ENCODE measurements around the gene CCDC6. TPM values are rescaled to one million over a fixed set of nuclear protein-coding genes. Genes with fewer than 3 reads are reported as not detected.

Gene CCDC6
- total RNA-seq, 1 experiment from 2014 or later, result 37.6 TPM

GRCh38 chr10:59814878-59815277 lies 91.5 kb downstream of the CCDC6 start:
- H3K27ac ChIP-seq (ENCODE audit: low read length), result no peak overlapping the region
- no peaks in the 10 kb centered on the region for H3K9me3 ChIP-seq (ENCODE audit: low read length)
- TF ChIP-seq CTCF (conservative IDR thresholded peaks at IDR 0.05; ENCODE audit: low read depth, low read length), result no peak
- no peak for TF ChIP-seq EZH2 (IDR thresholded peaks at IDR 0.05; ENCODE audit: low read length, unreplicated experiment)
- POLR2A ChIA-PET (ENCODE audit: unreplicated experiment), result no interaction called here
- BruUV-seq (replicated peaks), result no TSS peak
- H3K9me2 ChIP-seq (replicated peaks; ENCODE audit: low read length), result no peaks in the 10 kb centered on the region
- intact Hi-C loops (cut with micrococcal nuclease), result loop anchor here (5.0 kb wide), 2 partner anchors 217 to 232 kb away; no protein-coding TSS in a partner anchor
- H3K9ac ChIP-seq (ENCODE audit: low read length), result no peak overlapping the region
- no peak overlapping the region for H2AFZ ChIP-seq (ENCODE audit: low read length)
- H4K20me1 ChIP-seq (ENCODE audit: low read length), result no peaks in the 10 kb centered on the region
- no peak overlapping the region for H3K4me2 ChIP-seq (ENCODE audit: low read length)
- CTCF ChIA-PET, result no interaction called here
- H3K4me3 ChIP-seq (ENCODE audit: low read length), result no peak overlapping the region
- no peaks in the 10 kb centered on the region for H3K27me3 ChIP-seq (ENCODE audit: low read length)
- H3F3A ChIP-seq (ENCODE audit: low read length, unreplicated experiment), result no peaks in the 10 kb centered on the region
- no peaks in the 10 kb centered on the region for H3K4me1 ChIP-seq (ENCODE audit: insufficient read depth, low read length)
- peaks cover 34% of the 10 kb centered on the region; the same call in 1 of the 2 replicates for H3K36me3 ChIP-seq (ENCODE audit: low read depth, low read length)
- ATAC-seq, result no peak
- H3K79me2 ChIP-seq (ENCODE audit: low read length), result no peaks in the 10 kb centered on the region
- DNase-seq, result no peak

- H3K79me2 ChIP-seq (ENCODE audit: low read length), result no peaks in the 10 kb centered on the region
- no peaks in the 10 kb centered on the region for H3K27me3 ChIP-seq (ENCODE audit: low read length)
- DNase-seq (no peak), ATAC-seq (no peak)
- TF ChIP-seq EZH2 (IDR thresholded peaks at IDR 0.05; ENCODE audit: low read length, unreplicated experiment), result no peak
- no peak for TF ChIP-seq CTCF (conservative IDR thresholded peaks at IDR 0.05; ENCODE audit: low read depth, low read length)
- TF ChIP-seq EZH2phosphoT487 (IDR thresholded peaks at IDR 0.05; ENCODE audit: borderline replicate concordance, low read length), result no peak
- no peak overlapping the region for H2AFZ ChIP-seq (ENCODE audit: low read length)
- H3K36me3 ChIP-seq (ENCODE audit: low read depth, low read length), result peaks cover 43% of the 10 kb centered on the region; the same call in 1 of the 2 replicates
- H3K27ac ChIP-seq (ENCODE audit: low read length), result no peak overlapping the region
- intact Hi-C loops (cut with micrococcal nuclease), result loop anchor here (5.0 kb wide), 2 partner anchors 220 to 235 kb away; no protein-coding TSS in a partner anchor
- no peaks in the 10 kb centered on the region for H3K9me2 ChIP-seq (replicated peaks; ENCODE audit: low read length)
- no peaks in the 10 kb centered on the region for H3K4me1 ChIP-seq (ENCODE audit: insufficient read depth, low read length)
- H3K4me2 ChIP-seq (ENCODE audit: low read length), result no peak overlapping the region
- POLR2A ChIA-PET (ENCODE audit: unreplicated experiment), result no interaction called here
- BruUV-seq (replicated peaks), result no TSS peak
- H4K20me1 ChIP-seq (ENCODE audit: low read length), result no peaks in the 10 kb centered on the region
- H3K4me3 ChIP-seq (ENCODE audit: low read length), result no peak overlapping the region
- H3F3A ChIP-seq (ENCODE audit: low read length, unreplicated experiment), result no peaks in the 10 kb centered on the region
- CTCF ChIA-PET, result no interaction called here
- H3K9me3 ChIP-seq (ENCODE audit: low read length), result no peaks in the 10 kb centered on the region
- no peak overlapping the region for H3K9ac ChIP-seq (ENCODE audit: low read length)
Observed at GRCh38 chr10:59812519-59813122, 93.7 kb downstream of the CCDC6 start.

- POLR2A ChIA-PET (ENCODE audit: unreplicated experiment), result no interaction called here
- intact Hi-C loops (cut with micrococcal nuclease), result loop anchor here (1.0 to 5.0 kb wide), 5 partner anchors 95 to 567 kb away; partner anchors contain the start of gene SLC16A9
Observed at GRCh38 chr10:59809644-59809974, 96.7 kb downstream of the CCDC6 start.

More at GRCh38 chr10:59809644-59809974, 96.7 kb downstream of the CCDC6 start:
- Histone ChIP-seq H3K27me3 (ENCODE audit: low read length) (no peaks in the 10 kb centered on the region), H3F3A (ENCODE audit: low read length, unreplicated experiment) (no peaks in the 10 kb centered on the region), H3K9ac (ENCODE audit: low read length) (no peak overlapping the region), H2AFZ (ENCODE audit: low read length) (no peak overlapping the region), H3K36me3 (ENCODE audit: low read depth, low read length) (peaks cover 60% of the 10 kb centered on the region), H3K79me2 (ENCODE audit: low read length) (no peaks in the 10 kb centered on the region), H3K9me3 (ENCODE audit: low read length) (no peaks in the 10 kb centered on the region), H3K9me2 (replicated peaks; ENCODE audit: low read length) (no peaks in the 10 kb centered on the region), H3K4me3 (ENCODE audit: low read length) (no peak overlapping the region), H3K4me1 (ENCODE audit: insufficient read depth, low read length) (no peaks in the 10 kb centered on the region), H4K20me1 (ENCODE audit: low read length) (no peaks in the 10 kb centered on the region), H3K4me2 (ENCODE audit: low read length) (no peak overlapping the region), H3K27ac (ENCODE audit: low read length) (no peak overlapping the region)
- CTCF ChIA-PET, result no interaction called here
- DNase-seq (no peak), ATAC-seq (no peak)
- BruUV-seq (replicated peaks), result no TSS peak
- TF ChIP-seq CTCF (conservative IDR thresholded peaks at IDR 0.05; ENCODE audit: low read depth, low read length), result no peak; the same call in 1 of the 2 replicates
- no peak for TF ChIP-seq EZH2 (IDR thresholded peaks at IDR 0.05; ENCODE audit: low read length, unreplicated experiment)
- TF ChIP-seq EZH2phosphoT487 (IDR thresholded peaks at IDR 0.05; ENCODE audit: borderline replicate concordance, low read length), result no peak
